GM12878 (cell line): ENCODE data around the gene DLG1. TPM values are rescaled to one million over a fixed set of nuclear protein-coding genes. Genes with fewer than 3 reads are reported as not detected.

Experiments used
- ATAC-seq: fragments of 200-7000 bp; cut with Tn5 transposase; 3 replicates; pipeline ENCODE4 v1.9.1; 2020; ENCODE audit warnings: mild to moderate bottlenecking, moderate library complexity
- BruUV-seq: library from RNA; stranded (reverse); fragments of 400-500 nt; replicated peaks from 2 replicates; lab custom pipeline; 2021; lab: Mats Ljungman, UMichigan
- CTCF ChIA-PET: fragments of 300-600 bp; sonication (Branson Sonifier 250); formaldehyde crosslinking; extraction: SDS; loops from one replicate; lab custom pipeline; 2021; ENCODE audit warnings: inconsistent platforms; lab: Yijun Ruan, JAX
- POLR2A ChIA-PET: fragments of 350-600 bp; formaldehyde crosslinking; extraction: SDS; loops from one replicate; lab custom pipeline; 2021; ENCODE audit warnings: inconsistent platforms; lab: Charles Lee
- RAD21 ChIA-PET: fragments of 300-600 bp; sonication (Branson Sonifier 250); formaldehyde crosslinking; loops from one replicate; lab custom pipeline; 2023; ENCODE audit warnings: antibody characterized with exemption; ENCODE audit not compliant: unreplicated experiment; lab: Charles Lee
- SMC1A ChIA-PET: fragments of 300-600 bp; sonication (Branson Sonifier 250); formaldehyde crosslinking; loops from one replicate; lab custom pipeline; 2023; ENCODE audit not compliant: unreplicated experiment, uncharacterized antibody; lab: Charles Lee
- DNase-seq: peaks from one replicate; pipeline ENCODE4 v3.0.0-alpha.2; 2011; ENCODE audit warnings: low read depth, low spot score
- FAIRE-seq: peaks from 3 replicates; lab custom pipeline; 2011; peaks lifted over from hg19 to GRCh38; lab: Jason Lieb, UNC
- H2AFZ ChIP-seq: 2 replicates; pipeline ENCODE4 v1.6.0; 2011; ENCODE audit warnings: low read depth, low read length, control low read depth; ENCODE audit not compliant: control insufficient read depth
- H3K27ac ChIP-seq: 2 replicates; pipeline ENCODE4 v1.5.1; 2011; ENCODE audit warnings: control low read depth; ENCODE audit not compliant: control insufficient read depth, insufficient read depth
- H3K27me3 ChIP-seq, 2 experiments: replicated peaks in 1 of 2; 2 replicates each; pipeline versions ENCODE4 v1.6.0 to v1.6.1; 2011; ENCODE audit warnings: low read length in 1 of 2; ENCODE audit not compliant: control insufficient read depth in 2 of 2, insufficient read depth in 2 of 2
- H3K36me3 ChIP-seq, 2 experiments: 2 replicates each; pipeline ENCODE4 v1.5.1; 2011; ENCODE audit warnings: low read length in 1 of 2; ENCODE audit not compliant: control insufficient read depth in 2 of 2, insufficient read depth in 2 of 2
- H3K4me1 ChIP-seq: 2 replicates; pipeline ENCODE4 v1.6.1; 2011; ENCODE audit warnings: mild to moderate bottlenecking, low read length, moderate library complexity, mixed read lengths; ENCODE audit not compliant: control insufficient read depth, insufficient read depth
- H3K4me2 ChIP-seq: 2 replicates; pipeline ENCODE4 v1.6.0; 2011; ENCODE audit warnings: control low read depth; ENCODE audit not compliant: control insufficient read depth, insufficient read depth
- H3K4me3 ChIP-seq: fragments of 200-600 bp; sonication (generic); 2 replicates; pipeline ENCODE4 v1.5.1; 2016
- H3K79me2 ChIP-seq: 2 replicates; pipeline ENCODE4 v1.6.0; 2011; ENCODE audit warnings: low read length; ENCODE audit not compliant: control insufficient read depth, insufficient read depth
- H3K9ac ChIP-seq: 2 replicates; pipeline ENCODE4 v1.8.0; 2011; ENCODE audit warnings: low read length, control low read depth, mixed read lengths; ENCODE audit not compliant: control insufficient read depth, insufficient read depth
- H3K9me3 ChIP-seq: replicated peaks from 3 replicates; pipeline ENCODE4 v1.5.1; 2011; ENCODE audit warnings: mild to moderate bottlenecking, low read length; ENCODE audit not compliant: control insufficient read depth, insufficient read depth
- H4K20me1 ChIP-seq: 2 replicates; pipeline ENCODE4 v1.6.0; 2011; ENCODE audit not compliant: control insufficient read depth, insufficient read depth
- E2F8 ChIP-seq: fragments of 450-650 bp; IDR thresholded peaks from 2 replicates; pipeline ENCODE4 v1.6.1; 2018; ENCODE audit warnings: mild to moderate bottlenecking, low read depth, moderate library complexity; ENCODE audit not compliant: partially characterized antibody
- MAX ChIP-seq: IDR thresholded peaks from 2 replicates; pipeline ENCODE4 v1.6.1; 2012; ENCODE audit warnings: low read depth, low read length, improper control_type of control experiment
- NBN ChIP-seq: fragments of 450-650 bp; IDR thresholded peaks from 2 replicates; pipeline ENCODE4 v1.6.1; 2016
- SMARCA5 ChIP-seq: fragments of 450-650 bp; IDR thresholded peaks from 2 replicates; pipeline ENCODE4 v1.6.1; 2017; ENCODE audit warnings: mild to moderate bottlenecking
- ZNF217 ChIP-seq: fragments of 450-650 bp; IDR thresholded peaks from 2 replicates; pipeline ENCODE4 v1.6.1; 2017; ENCODE audit warnings: antibody characterized with exemption, mild to moderate bottlenecking
- WGBS: methylation state at CpG from one replicate; pipeline ENCODE4 v1.1.6; 2016; ENCODE audit warnings: low lambda C conversion rate; ENCODE audit not compliant: insufficient replicate concordance, insufficient coverage; ENCODE audit errors: missing lambda C conversion rate; 5-methylcytosine and 5-hydroxymethylcytosine counted together
- in situ Hi-C: fragments of 300-500 bp; cut with MboI; formaldehyde crosslinking; loops from 9 replicates; pipeline ENCODE4 v1.14.3; 2018; ENCODE audit warnings: mixed read lengths
- intact Hi-C: fragments of 100-400 bp; cut with micrococcal nuclease; formaldehyde crosslinking; loops from one replicate; pipeline ENCODE4 v1.14.2; 2022; ENCODE audit not compliant: unreplicated experiment
- polyA plus RNA-seq, 11 experiments: library from polyadenylated mRNA; depleted of rRNA in 4 of 11; unstranded in 6 of 11; stranded (reverse) in 5 of 11; fragments of >200 nt; fragmentation: Nextera tagmentation in 4 of 11; fragmentation: Illumina TruSeq in 1 of 11; extraction: Ambion mirVana in 4 of 11; extraction: Trizol in 1 of 11; gene quantifications; 1 replicate in 1 of 11; 2 replicates in 10 of 11; pipeline versions ENCODE4 v1.2.1 to v1.2.3, GENCODE V29; 2011 to 2016; ENCODE audit warnings: inconsistent platforms in 2 of 11, missing spikeins in 2 of 11, low read depth in 1 of 11
- total RNA-seq, 4 experiments: library from RNA; depleted of rRNA in 3 of 4; stranded (reverse); fragments of >200 nt in 3 of 4; fragmentation: Illumina TruSeq in 1 of 4; extraction: Trizol in 1 of 4; gene quantifications; 2 replicates each; pipeline versions ENCODE4 v1.2.1 to v1.2.3, GENCODE V29; 2013 to 2021

Gene DLG1
- total and polyA plus RNA-seq, 10 of the 15 experiments (the other 5 are each of a cell fraction or from before 2014, with no cell fraction given): 9.2 to 63.1 (median 40.1) TPM

- ATAC-seq (no peak), FAIRE-seq (no peak), DNase-seq (no peak)
- peaks cover 11% of the 10 kb centered on the region; the same call in 1 of the 2 replicates for H3K4me1 ChIP-seq
- TF ChIP-seq MAX: no peak
- no peak for TF ChIP-seq NBN
- no peak for TF ChIP-seq SMARCA5
- no peak for TF ChIP-seq E2F8
- TF ChIP-seq ZNF217: no peak
- peaks cover 0 to 2% of the 10 kb centered on the region in 2 experiments; a peak in 1 of 4 replicates for H3K36me3 ChIP-seq
- WGBS: 60% methylated on average over 1 of the region's 1 CpG
- H3K9ac ChIP-seq: no peak overlapping the region
- H4K20me1 ChIP-seq: no peaks in the 10 kb centered on the region
- RAD21 ChIA-PET: no interaction called here
- intact Hi-C loops: no loop called here
- H3K4me3 ChIP-seq: no peak overlapping the region
- no peak overlapping the region for H3K27ac ChIP-seq
- H3K27me3 ChIP-seq: no peaks in the 10 kb centered on the region
- POLR2A ChIA-PET: no interaction called here
- no peak overlapping the region for H2AFZ ChIP-seq
- in situ Hi-C loops: no loop called here
- H3K4me2 ChIP-seq: no peak overlapping the region
- CTCF ChIA-PET: interaction anchor here (0.9 kb wide), 1 partner anchor 16 kb away, joined by 4 read pairs; no protein-coding TSS in a partner anchor
- no TSS peak for BruUV-seq
- H3K79me2 ChIP-seq: peaks cover 7% of the 10 kb centered on the region
- SMC1A ChIA-PET: no interaction called here
- H3K9me3 ChIP-seq: no peaks in the 10 kb centered on the region
Observed at GRCh38 chr3:197171481-197172067, 126.8 kb downstream of the DLG1 start.
